Transverse colon (tissue), 3 donors: ENCODE data around the gene RAD21L1.

Experiments used
- POLR2A ChIP-seq: fragments of 450-650 bp; IDR thresholded peaks from one replicate; pipeline ENCODE4 v1.6.1; 2016; ENCODE audit warnings: antibody characterized with exemption, mild to moderate bottlenecking, moderate library complexity
- TF ChIP-seq, protein P1 (sequence below), 5 experiments: fragments of 200-600 bp in 3 of 5; fragments of 450-650 bp in 2 of 5; sonication (generic) in 3 of 5; IDR thresholded peaks; 1 replicate in 2 of 5; 2 replicates in 3 of 5; pipeline ENCODE4 v1.5.1; 2016 to 2017; ENCODE audit warnings: antibody characterized with exemption in 5 of 5, inconsistent platforms in 3 of 5, mild to moderate bottlenecking in 2 of 5, moderate library complexity in 1 of 5

DNA sequence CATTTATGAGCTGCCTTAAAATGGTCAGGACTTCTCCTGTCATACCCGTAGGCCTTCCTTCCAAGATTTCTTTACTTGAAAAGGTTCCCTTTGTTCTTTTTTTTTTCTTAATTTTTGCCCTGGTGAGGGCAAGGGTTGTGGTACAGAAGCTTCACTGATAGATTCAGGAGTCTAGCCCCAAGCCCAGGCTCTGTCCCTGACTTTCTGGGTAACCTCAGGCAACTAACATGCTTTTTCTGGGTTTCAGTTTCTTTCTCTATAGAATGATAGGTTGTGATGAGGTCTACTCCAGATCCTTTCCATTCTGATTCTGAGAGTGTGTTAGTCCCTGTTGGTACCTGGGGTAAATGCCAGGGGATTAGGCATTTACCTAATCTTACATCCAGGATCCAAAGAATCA, 61.5 kb downstream of the RAD21L1 start:
- TF ChIP-seq POLR2A, result no peak
- TF ChIP-seq, protein P1, sequence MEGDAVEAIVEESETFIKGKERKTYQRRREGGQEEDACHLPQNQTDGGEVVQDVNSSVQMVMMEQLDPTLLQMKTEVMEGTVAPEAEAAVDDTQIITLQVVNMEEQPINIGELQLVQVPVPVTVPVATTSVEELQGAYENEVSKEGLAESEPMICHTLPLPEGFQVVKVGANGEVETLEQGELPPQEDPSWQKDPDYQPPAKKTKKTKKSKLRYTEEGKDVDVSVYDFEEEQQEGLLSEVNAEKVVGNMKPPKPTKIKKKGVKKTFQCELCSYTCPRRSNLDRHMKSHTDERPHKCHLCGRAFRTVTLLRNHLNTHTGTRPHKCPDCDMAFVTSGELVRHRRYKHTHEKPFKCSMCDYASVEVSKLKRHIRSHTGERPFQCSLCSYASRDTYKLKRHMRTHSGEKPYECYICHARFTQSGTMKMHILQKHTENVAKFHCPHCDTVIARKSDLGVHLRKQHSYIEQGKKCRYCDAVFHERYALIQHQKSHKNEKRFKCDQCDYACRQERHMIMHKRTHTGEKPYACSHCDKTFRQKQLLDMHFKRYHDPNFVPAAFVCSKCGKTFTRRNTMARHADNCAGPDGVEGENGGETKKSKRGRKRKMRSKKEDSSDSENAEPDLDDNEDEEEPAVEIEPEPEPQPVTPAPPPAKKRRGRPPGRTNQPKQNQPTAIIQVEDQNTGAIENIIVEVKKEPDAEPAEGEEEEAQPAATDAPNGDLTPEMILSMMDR (IDR thresholded peaks at IDR 0.05), result no peak
